AG04449 (cell line): ENCODE data around the gene DNAJB6.

Source experiments
- CTCF ChIA-PET: fragments of 350-600 bp; formaldehyde crosslinking; extraction: SDS; loops from one replicate; lab custom pipeline; 2021; ENCODE audit warnings: antibody characterized with exemption; lab: Yijun Ruan, JAX
- POLR2A ChIA-PET: fragments of 400-600, 350-600 bp; formaldehyde crosslinking; extraction: SDS; loops from one replicate; lab custom pipeline; 2020; ENCODE audit warnings: antibody characterized with exemption, inconsistent platforms; lab: Yijun Ruan, JAX
- DNase-seq: peaks from one replicate; pipeline ENCODE4 v3.0.0-alpha.2; 2010; ENCODE audit warnings: low read depth, low spot score
- H3K4me3 ChIP-seq: 2 replicates; pipeline ENCODE4 v1.5.1; 2011; ENCODE audit warnings: low read depth, mild to moderate bottlenecking, control low read depth, low read length
- CTCF ChIP-seq: IDR thresholded peaks from one replicate; pipeline ENCODE4 v1.5.1; 2011; ENCODE audit warnings: mild to moderate bottlenecking, moderate library complexity, low read length, control low read depth, inconsistent platforms; ENCODE audit not compliant: insufficient read depth; ENCODE audit errors: missing control alignments

The DNAJB6 gene

DNA sequence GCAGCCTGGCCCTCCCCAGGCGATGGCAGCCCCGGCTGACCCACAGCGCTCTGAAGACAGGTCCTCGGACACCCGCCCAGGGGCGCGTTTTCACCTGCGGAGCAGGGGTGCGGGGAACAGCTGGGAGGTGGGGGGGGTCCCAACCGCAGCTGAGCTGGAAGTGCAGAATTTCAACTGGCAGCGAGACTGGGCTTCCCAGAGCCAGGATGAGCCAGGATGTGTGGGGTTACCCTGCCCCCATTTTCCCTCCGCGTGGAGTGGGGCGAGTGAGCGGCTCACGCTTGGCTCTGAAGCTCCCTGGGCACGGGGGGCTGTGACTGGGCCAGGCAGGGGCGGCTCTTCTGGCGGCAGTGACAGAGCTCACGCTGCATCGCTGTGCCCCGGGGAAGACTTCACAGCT is 70.2 kb downstream of the DNAJB6 start:
- ChIA-PET CTCF (interaction anchor here (1.1 to 4.0 kb wide), 2 partner anchors 10 to 26 kb away, joined by 3 to 18 read pairs; no protein-coding TSS in a partner anchor), POLR2A (no interaction called here)
- H3K4me3 ChIP-seq: no peak overlapping the region
- DNase-seq: no peak
- no peak for TF ChIP-seq CTCF

DNA sequence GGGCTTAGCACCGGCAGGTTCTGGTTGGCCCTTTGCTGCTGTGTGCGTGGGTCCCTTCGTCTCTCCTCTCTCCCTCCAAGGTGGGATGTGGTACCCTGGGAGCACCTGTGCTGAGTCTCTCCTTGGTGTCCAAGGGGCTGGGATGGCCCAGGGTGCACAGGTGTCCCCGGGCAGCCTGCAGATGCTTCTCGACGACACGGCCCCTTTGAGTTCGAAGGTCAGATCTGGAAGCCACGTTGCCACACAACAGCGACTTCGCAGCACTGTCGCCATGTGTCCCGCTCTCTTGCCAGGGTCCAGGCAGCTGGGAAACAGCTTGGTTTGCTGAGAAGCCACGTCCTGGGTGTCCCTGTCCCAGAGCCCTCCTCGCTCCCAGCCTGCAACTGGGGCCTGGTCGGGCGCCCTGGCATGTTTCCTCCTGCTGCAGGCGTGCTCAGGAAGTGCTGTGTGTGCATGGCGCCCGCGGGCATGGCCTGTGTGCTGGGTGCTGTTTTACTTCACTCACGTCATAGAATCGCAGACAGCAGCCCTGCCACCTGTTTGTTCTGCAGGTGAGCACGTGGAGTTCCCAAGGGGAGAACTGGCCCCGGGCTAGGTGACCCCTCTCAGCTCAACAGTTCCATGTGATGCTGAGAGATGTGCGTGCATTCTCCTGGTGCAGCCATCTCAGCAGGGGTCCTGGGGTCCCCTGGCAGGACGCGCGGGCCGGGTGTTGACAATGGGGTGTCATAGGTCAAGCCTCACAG is 70.9 kb downstream of the DNAJB6 start:
- DNase-seq: no peak
- no peak for TF ChIP-seq CTCF
- POLR2A ChIA-PET: no interaction called here
- CTCF ChIA-PET: interaction anchor here (4.0 kb wide), 1 partner anchor 10 kb away, joined by 18 read pairs; no protein-coding TSS in a partner anchor
- H3K4me3 ChIP-seq: no peak overlapping the region

- ChIA-PET CTCF (interaction anchor here (4.0 kb wide), 1 partner anchor 11 kb away, joined by 18 read pairs; no protein-coding TSS in a partner anchor), POLR2A (no interaction called here)
- no peak overlapping the region for H3K4me3 ChIP-seq
- DNase-seq: no peak
- TF ChIP-seq CTCF: no peak
Observed at GRCh38 chr7:157408258-157409101, 71.7 kb downstream of the DNAJB6 start.

DNA sequence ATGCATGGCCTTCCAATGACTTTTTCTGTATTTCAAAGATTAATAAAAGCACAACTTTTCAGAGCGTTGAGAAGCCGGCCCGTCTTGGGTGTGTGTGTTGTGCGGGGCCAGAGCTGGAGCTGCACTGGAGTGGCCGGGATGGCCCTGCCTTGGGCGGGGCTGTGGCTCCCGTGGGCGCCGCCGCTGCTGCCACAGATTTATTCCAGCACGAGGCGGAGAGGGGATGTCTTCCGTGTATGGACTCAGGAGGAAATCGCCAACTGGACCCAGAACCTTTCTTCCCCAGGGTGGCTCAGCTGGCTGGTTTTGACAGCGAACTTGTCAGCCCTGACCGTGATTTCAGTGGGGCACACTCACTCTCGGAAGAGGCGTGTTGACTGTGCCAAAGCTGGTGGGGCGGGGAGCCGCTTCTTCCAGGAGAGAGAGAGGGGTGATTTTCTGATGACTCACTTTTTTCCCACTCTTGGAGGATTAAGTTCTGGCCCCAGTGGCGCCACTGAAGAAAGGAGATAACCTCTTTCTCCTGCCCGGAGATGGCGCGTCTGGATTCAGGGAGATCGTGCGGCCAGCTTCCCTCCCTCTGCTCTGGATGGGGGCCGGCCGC is 72.4 kb downstream of the DNAJB6 start:
- CTCF ChIA-PET: interaction anchor here (4.0 kb wide), 1 partner anchor 12 kb away, joined by 18 read pairs; no protein-coding TSS in a partner anchor
- no peak for DNase-seq
- POLR2A ChIA-PET: no interaction called here
- TF ChIP-seq CTCF: no peak
- no peak overlapping the region for H3K4me3 ChIP-seq

- CTCF ChIA-PET: no interaction called here
- no peak overlapping the region for H3K4me3 ChIP-seq
- POLR2A ChIA-PET: no interaction called here
- no peak for DNase-seq
- no peak for TF ChIP-seq CTCF
Observed at GRCh38 chr7:157409753-157410727, 73.2 kb downstream of the DNAJB6 start.
